Measurements from ENCODE around the gene COBL.
"Not testable (repeated sequence)": the region's sequence is repeated elsewhere in the genome, so short reads cannot be mapped to it uniquely, and the experiment has no call there.

The COBL gene

GRCh38 chr7:51229620-51230323, 86.8 kb downstream of the COBL start:
- no peak for DNase-seq

- no peak for DNase-seq
These were observed 87.5 kb downstream of the COBL start for GRCh38 chr7:51229106-51229537.

- no peak for DNase-seq
These were observed 88.1 kb downstream of the COBL start for GRCh38 chr7:51228386-51228958.

GRCh38 chr7:51227861-51228260, 88.7 kb downstream of the COBL start:
- no peak for DNase-seq

GRCh38 chr7:51226916-51227535, 89.6 kb downstream of the COBL start:
- DNase-seq, result no peak

GRCh38 chr7:51226063-51226755, 90.4 kb downstream of the COBL start:
- no peak for DNase-seq

GRCh38 chr7:51224811-51225595, 91.6 kb downstream of the COBL start:
- DNase-seq, result no peak

- DNase-seq, result no peak
These were observed 93.1 kb downstream of the COBL start for GRCh38 chr7:51223505-51223904.

GRCh38 chr7:51222916-51223315, 93.7 kb downstream of the COBL start:
- DNase-seq, result no peak

- DNase-seq, result no peak
These were observed 96.4 kb downstream of the COBL start for GRCh38 chr7:51220226-51220625.

GRCh38 chr7:51219261-51219988, 97.2 kb downstream of the COBL start:
- DNase-seq, result no peak

- no peak for DNase-seq
These were observed 98.8 kb downstream of the COBL start for GRCh38 chr7:51217804-51218203.

- no peak for DNase-seq
These were observed 102.5 kb downstream of the COBL start for GRCh38 chr7:51214098-51214497.

GRCh38 chr7:51213618-51214017, 103.0 kb downstream of the COBL start:
- no peak for DNase-seq

- DNase-seq, result no peak
These were observed 105.8 kb downstream of the COBL start for GRCh38 chr7:51210766-51211165.

GRCh38 chr7:51209426-51209825, 107.2 kb downstream of the COBL start:
- no peak for DNase-seq

- not testable (repeated sequence) for DNase-seq
These were observed 108.5 kb downstream of the COBL start for GRCh38 chr7:51208125-51208524.

GRCh38 chr7:51198654-51199053, 118.0 kb downstream of the COBL start:
- DNase-seq, result no peak

GRCh38 chr7:51190969-51191368, 125.6 kb downstream of the COBL start:
- no peak for DNase-seq

- DNase-seq, result no peak
These were observed 126.8 kb downstream of the COBL start for GRCh38 chr7:51189777-51190176.

- DNase-seq, result no peak
These were observed 127.6 kb downstream of the COBL start for GRCh38 chr7:51188987-51189386.

GRCh38 chr7:51187941-51188340, 128.7 kb downstream of the COBL start:
- no peak for DNase-seq

Measured in CD4-positive, alpha-beta T cell treated with Interleukin-4 for 1 hour (primary cell).